Hepatocyte (in vitro differentiated cells): Measurements from ENCODE around the gene CCDC69. TPM values are rescaled to one million over a fixed set of nuclear protein-coding genes. Genes with fewer than 3 reads are reported as not detected.
A peak's percentile ranks its signal among the peaks of the same experiment; 100 is the strongest.

Experiments
- DNase-seq: peaks from one replicate; pipeline ENCODE4 v3.0.0-alpha.2; 2016; ENCODE audit warnings: low spot score
- H2AFZ ChIP-seq: fragments of 200-600 bp; sonication (generic); 2 replicates; pipeline ENCODE4 v1.6.0; 2016; ENCODE audit warnings: antibody characterized with exemption, mild to moderate bottlenecking
- H3K27ac ChIP-seq: fragments of 200-600 bp; sonication (generic); 2 replicates; pipeline ENCODE4 v1.5.1; 2016; ENCODE audit warnings: mild to moderate bottlenecking
- H3K27me3 ChIP-seq: fragments of 200-600 bp; sonication (generic); 2 replicates; pipeline ENCODE4 v1.6.1; 2016
- H3K36me3 ChIP-seq: fragments of 200-600 bp; sonication (generic); replicated peaks from 2 replicates; pipeline ENCODE4 v1.5.1; 2016; ENCODE audit warnings: low read depth; ENCODE audit not compliant: insufficient read depth
- H3K4me1 ChIP-seq: fragments of 200-600 bp; sonication (generic); 2 replicates; pipeline ENCODE4 v1.5.1; 2016; ENCODE audit warnings: mild to moderate bottlenecking, moderate library complexity; ENCODE audit not compliant: insufficient read depth
- H3K4me2 ChIP-seq: fragments of 200-600 bp; sonication (generic); 2 replicates; pipeline ENCODE4 v1.6.0; 2016
- H3K4me3 ChIP-seq: fragments of 200-600 bp; sonication (generic); 2 replicates; pipeline ENCODE4 v1.5.1; 2016; ENCODE audit warnings: mild to moderate bottlenecking
- H3K79me2 ChIP-seq: fragments of 200-600 bp; sonication (generic); 2 replicates; pipeline ENCODE4 v1.6.0; 2017; ENCODE audit warnings: mild to moderate bottlenecking
- H3K9me2 ChIP-seq: fragments of 200-600 bp; sonication (generic); replicated peaks from 2 replicates; pipeline ENCODE4 v1.6.0; 2017; ENCODE audit warnings: mild to moderate bottlenecking; ENCODE audit not compliant: insufficient read depth
- H3K9me3 ChIP-seq: fragments of 200-600 bp; sonication (generic); 2 replicates; pipeline ENCODE4 v1.5.1; 2016; ENCODE audit warnings: low read depth, mild to moderate bottlenecking
- H4K20me1 ChIP-seq: fragments of 200-600 bp; sonication (generic); 2 replicates; pipeline ENCODE4 v1.6.0; 2016; ENCODE audit warnings: mild to moderate bottlenecking; ENCODE audit not compliant: insufficient read depth, poor library complexity, severe bottlenecking
- EZH2 ChIP-seq: fragments of 200-600 bp; sonication (generic); IDR thresholded peaks from 2 replicates; pipeline ENCODE4 v1.6.1; 2016; ENCODE audit warnings: antibody characterized with exemption, mild to moderate bottlenecking, borderline replicate concordance
- EZH2phosphoT487 ChIP-seq: fragments of 200-600 bp; sonication (generic); IDR thresholded peaks from one replicate; pipeline ENCODE4 v1.6.1; 2018; ENCODE audit warnings: antibody characterized with exemption, mild to moderate bottlenecking, low read depth, moderate library complexity; ENCODE audit not compliant: unreplicated experiment, severe bottlenecking
- WGBS: methylation state at CpG from one replicate; pipeline ENCODE4 v1.1.6; 2016; ENCODE audit warnings: low lambda C conversion rate; ENCODE audit errors: missing lambda C conversion rate; 5-methylcytosine and 5-hydroxymethylcytosine counted together
- polyA plus RNA-seq: library from polyadenylated mRNA; unstranded; fragments of >200 nt; fragmentation: Nextera tagmentation; extraction: Ambion mirVana; gene quantifications from 2 replicates; pipeline ENCODE4 v1.2.1, GENCODE V29; 2016
- total RNA-seq: library from RNA; depleted of rRNA; stranded (reverse); fragments of >200 nt; gene quantifications from 2 replicates; pipeline ENCODE4 v1.2.3, GENCODE V29; 2014
- TF ChIP-seq, protein P1 (sequence below): fragments of 200-600 bp; sonication (generic); IDR thresholded peaks from 2 replicates; pipeline ENCODE4 v1.5.1; 2016; ENCODE audit warnings: antibody characterized with exemption, mild to moderate bottlenecking; ENCODE audit not compliant: poor library complexity

The CCDC69 gene
- total and polyA plus RNA-seq, 2 experiments from 2014 or later = 22.4 to 27.3 TPM

DNA sequence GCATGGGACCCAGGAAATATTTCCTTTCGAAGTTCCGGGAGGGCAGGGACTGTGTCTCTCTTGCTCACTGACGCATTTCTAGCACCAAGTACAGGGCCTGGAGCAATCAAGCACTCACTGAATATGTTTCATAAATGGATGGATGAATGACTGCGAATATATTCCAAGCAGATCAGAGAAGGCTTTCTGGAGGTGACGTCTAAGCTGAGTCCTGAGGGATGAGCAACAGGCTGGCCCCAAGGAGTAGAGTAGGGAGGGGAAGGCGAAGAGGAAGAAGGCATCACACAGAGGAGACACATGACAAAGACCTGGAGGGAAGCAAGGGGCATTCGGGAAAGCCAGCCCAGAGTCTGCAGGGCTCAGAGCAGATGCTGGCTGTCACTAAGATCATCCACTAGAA lies 80.2 kb downstream of the CCDC69 start:
- DNase-seq = no peak
- Histone ChIP-seq H2AFZ (no peak overlapping the region), H3K79me2 (peaks cover 62% of the 10 kb centered on the region), H3K27ac (no peak overlapping the region), H3K4me3 (no peak overlapping the region), H3K36me3 (no peaks in the 10 kb centered on the region), H3K9me2 (no peaks in the 10 kb centered on the region), H3K4me2 (no peak overlapping the region), H3K27me3 (no peaks in the 10 kb centered on the region), H3K9me3 (no peaks in the 10 kb centered on the region), H3K4me1 (no peaks in the 10 kb centered on the region), H4K20me1 (peaks cover 17% of the 10 kb centered on the region)
- 88% methylated on average over 7 of the region's 7 CpGs for WGBS
- TF ChIP-seq, protein P1, sequence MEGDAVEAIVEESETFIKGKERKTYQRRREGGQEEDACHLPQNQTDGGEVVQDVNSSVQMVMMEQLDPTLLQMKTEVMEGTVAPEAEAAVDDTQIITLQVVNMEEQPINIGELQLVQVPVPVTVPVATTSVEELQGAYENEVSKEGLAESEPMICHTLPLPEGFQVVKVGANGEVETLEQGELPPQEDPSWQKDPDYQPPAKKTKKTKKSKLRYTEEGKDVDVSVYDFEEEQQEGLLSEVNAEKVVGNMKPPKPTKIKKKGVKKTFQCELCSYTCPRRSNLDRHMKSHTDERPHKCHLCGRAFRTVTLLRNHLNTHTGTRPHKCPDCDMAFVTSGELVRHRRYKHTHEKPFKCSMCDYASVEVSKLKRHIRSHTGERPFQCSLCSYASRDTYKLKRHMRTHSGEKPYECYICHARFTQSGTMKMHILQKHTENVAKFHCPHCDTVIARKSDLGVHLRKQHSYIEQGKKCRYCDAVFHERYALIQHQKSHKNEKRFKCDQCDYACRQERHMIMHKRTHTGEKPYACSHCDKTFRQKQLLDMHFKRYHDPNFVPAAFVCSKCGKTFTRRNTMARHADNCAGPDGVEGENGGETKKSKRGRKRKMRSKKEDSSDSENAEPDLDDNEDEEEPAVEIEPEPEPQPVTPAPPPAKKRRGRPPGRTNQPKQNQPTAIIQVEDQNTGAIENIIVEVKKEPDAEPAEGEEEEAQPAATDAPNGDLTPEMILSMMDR = no peak
- TF ChIP-seq EZH2 = no peak

DNA sequence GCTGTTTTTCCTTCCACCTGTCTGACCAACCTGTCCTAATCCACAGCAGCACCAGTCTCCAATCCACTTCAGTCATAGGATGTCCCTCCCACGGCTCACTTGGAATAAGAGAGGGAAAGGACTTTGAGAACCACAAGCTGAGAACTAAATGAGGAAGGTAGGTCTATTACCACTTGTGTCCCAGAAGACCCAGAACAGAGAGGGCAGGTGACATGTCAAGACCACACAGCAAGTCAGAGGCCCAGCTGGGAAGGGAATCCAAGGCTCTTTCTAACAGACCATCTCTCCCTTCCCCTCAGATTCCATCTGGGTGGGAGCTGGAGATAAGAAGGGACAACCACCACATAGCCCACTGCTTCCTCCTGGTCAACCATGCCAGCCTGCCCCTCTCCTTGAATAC lies 81.0 kb downstream of the CCDC69 start:
- WGBS = 95% methylated on average over 1 of the region's 1 CpG
- H3K36me3 ChIP-seq = no peaks in the 10 kb centered on the region
- no peaks in the 10 kb centered on the region for H3K27me3 ChIP-seq
- no peak overlapping the region for H3K4me3 ChIP-seq
- H4K20me1 ChIP-seq = peaks cover 17% of the 10 kb centered on the region
- H3K4me2 ChIP-seq = no peak overlapping the region
- H3K79me2 ChIP-seq = peaks cover 55% of the 10 kb centered on the region
- no peak overlapping the region for H2AFZ ChIP-seq
- H3K9me2 ChIP-seq = no peaks in the 10 kb centered on the region
- no peaks in the 10 kb centered on the region for H3K4me1 ChIP-seq
- TF ChIP-seq EZH2phosphoT487 = no peak
- no peak for TF ChIP-seq EZH2
- TF ChIP-seq, protein P1 = no peak
- H3K27ac ChIP-seq = no peak overlapping the region
- no peaks in the 10 kb centered on the region for H3K9me3 ChIP-seq
- no peak for DNase-seq

DNA sequence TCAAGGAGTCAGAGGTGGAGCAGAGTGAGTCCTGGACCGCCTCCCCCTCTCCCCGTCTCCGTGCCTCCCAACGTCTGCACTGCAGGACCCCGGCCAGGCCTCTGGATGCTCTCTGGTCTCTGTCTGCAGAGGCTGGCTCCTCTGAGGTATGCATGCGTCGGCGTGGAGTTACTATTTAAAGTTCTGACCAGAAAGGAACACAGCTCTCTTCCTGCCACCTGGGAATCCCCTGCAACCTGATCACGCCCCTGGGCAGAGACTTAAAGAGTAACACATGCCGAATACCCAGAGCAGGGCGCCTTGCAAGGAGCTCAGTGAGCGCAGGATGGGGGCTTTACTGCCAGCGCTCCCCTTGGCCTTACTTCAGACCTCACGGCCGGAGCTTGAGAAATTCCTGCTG lies 82.4 kb downstream of the CCDC69 start:
- H3K9me2 ChIP-seq = no peaks in the 10 kb centered on the region
- H3K9me3 ChIP-seq = no peaks in the 10 kb centered on the region
- peak overlapping the region; percentile 62 for H3K27ac ChIP-seq
- no peak overlapping the region for H3K4me3 ChIP-seq
- TF ChIP-seq EZH2 = no peak
- H3K4me1 ChIP-seq = no peaks in the 10 kb centered on the region
- H3K79me2 ChIP-seq = peaks cover 41% of the 10 kb centered on the region
- no peaks in the 10 kb centered on the region for H3K27me3 ChIP-seq
- peak overlapping the region; percentile 19 for H3K4me2 ChIP-seq
- H2AFZ ChIP-seq = no peak overlapping the region
- 54% methylated on average over 15 of the region's 15 CpGs for whole genome bisulfite sequencing
- peak; percentile 41 for DNase-seq
- peaks cover 14% of the 10 kb centered on the region for H4K20me1 ChIP-seq
- H3K36me3 ChIP-seq = no peaks in the 10 kb centered on the region

DNA sequence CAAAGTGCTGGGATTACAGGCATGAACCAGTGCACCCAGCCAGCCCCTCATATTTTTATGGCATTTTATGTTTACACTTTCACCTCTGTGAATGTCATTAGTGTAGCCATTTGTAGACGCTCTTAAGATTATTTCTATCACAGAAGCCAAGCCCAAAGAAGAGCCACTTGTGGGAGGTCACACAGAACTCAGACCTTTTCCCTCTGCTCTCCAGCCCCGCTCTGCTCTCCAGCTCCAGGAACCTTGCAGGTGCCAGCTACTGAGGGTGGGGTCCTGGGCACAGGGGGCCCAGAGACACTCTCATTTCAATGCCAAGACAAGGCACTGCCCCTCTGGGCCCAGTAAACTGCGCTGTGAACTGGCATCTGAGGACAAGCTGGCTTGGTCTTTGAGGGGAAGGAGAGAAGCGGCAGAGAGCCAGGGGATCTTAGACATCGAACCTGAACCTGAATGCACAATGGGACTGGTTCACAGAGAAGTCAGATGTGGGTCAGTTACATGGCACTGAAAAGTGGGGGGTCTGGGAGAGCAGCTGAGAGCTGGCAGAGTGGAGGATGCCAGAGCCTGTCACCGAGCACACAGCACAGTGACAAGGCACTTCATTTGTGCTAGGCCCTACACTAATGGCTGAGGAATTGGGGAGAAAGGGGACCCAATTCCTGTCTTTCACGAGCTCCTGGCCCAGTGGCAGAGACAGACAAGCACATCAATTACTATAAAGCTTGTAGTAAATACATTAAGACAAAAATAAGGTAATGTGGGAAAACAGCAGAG lies 83.0 kb downstream of the CCDC69 start:
- Histone ChIP-seq H3K4me2 (peak overlapping the region; percentile 19), H2AFZ (no peak overlapping the region), H3K27ac (peak overlapping the region; percentile 62), H3K9me2 (no peaks in the 10 kb centered on the region), H3K27me3 (no peaks in the 10 kb centered on the region), H3K9me3 (no peaks in the 10 kb centered on the region), H3K36me3 (no peaks in the 10 kb centered on the region), H4K20me1 (peaks cover 14% of the 10 kb centered on the region), H3K4me1 (no peaks in the 10 kb centered on the region), H3K4me3 (no peak overlapping the region), H3K79me2 (peaks cover 35% of the 10 kb centered on the region)
- WGBS = 88% methylated on average over 7 of the region's 7 CpGs
- DNase-seq = no peak
- TF ChIP-seq, protein P1 = no peak
- TF ChIP-seq EZH2phosphoT487 (no peak), EZH2 (no peak)
